ENCODE data around the gene ZNF219.
A peak's percentile ranks its signal among the peaks of the same experiment; 100 is the strongest.

ZNF219 gene

GRCh38 chr14:21102521-21103410 is 4.3 kb upstream of the ZNF219 start:
- H3K4me3 ChIP-seq (ENCODE audit: low read length): peak overlapping the region; percentile 80
- DNase-seq (ENCODE audit: low read depth): no peak
- TF ChIP-seq CTCF (conservative IDR thresholded peaks at IDR 0.05; ENCODE audit: low read depth, low read length): no peak

- H3K4me3 ChIP-seq (ENCODE audit: low read length): no peak overlapping the region
- no peak for DNase-seq (ENCODE audit: low read depth)
- TF ChIP-seq CTCF (conservative IDR thresholded peaks at IDR 0.05; ENCODE audit: low read depth, low read length): no peak
Observed at GRCh38 chr14:21101802-21102413, 3.5 kb upstream of the ZNF219 start.

GRCh38 chr14:21100931-21101330 is 2.5 kb upstream of the ZNF219 start, which contains the start of gene TMEM253:
TSS of gene TMEM253 (plus strand) at chr14:21101066. CDS start at chr14:21101344, 278 bp downstream.
- DNase-seq (ENCODE audit: low read depth): no peak
- TF ChIP-seq CTCF (conservative IDR thresholded peaks at IDR 0.05; ENCODE audit: low read depth, low read length): no peak
- H3K4me3 ChIP-seq (ENCODE audit: low read length): no peak within 1 kb of the TSS

GRCh38 chr14:21099596-21099985 is 1.1 kb upstream of the ZNF219 start:
- DNase-seq (ENCODE audit: low read depth): no peak
- TF ChIP-seq CTCF (conservative IDR thresholded peaks at IDR 0.05; ENCODE audit: low read depth, low read length): no peak
- H3K4me3 ChIP-seq (ENCODE audit: low read length): peak overlapping the region; percentile 87

- H3K4me3 ChIP-seq (ENCODE audit: low read length): peak overlapping the region; percentile 87
- TF ChIP-seq CTCF (conservative IDR thresholded peaks at IDR 0.05; ENCODE audit: low read depth, low read length): no peak
- DNase-seq (ENCODE audit: low read depth): no peak
Observed at GRCh38 chr14:21098892-21099595, 589 bp upstream of the ZNF219 start.

- DNase-seq (ENCODE audit: low read depth): no peak
- peak overlapping the region; percentile 54 for H3K4me3 ChIP-seq (ENCODE audit: low read length)
- no peak for TF ChIP-seq CTCF (conservative IDR thresholded peaks at IDR 0.05; ENCODE audit: low read depth, low read length)
Observed at GRCh38 chr14:21097636-21098075, 799 bp downstream of the ZNF219 start.

Measured in retinal pigment epithelial cell (primary cell).